Testis (tissue), 3 donors: ENCODE results near the gene FAM170A. TPM values are rescaled to one million over a fixed set of nuclear protein-coding genes. Genes with fewer than 3 reads are reported as not detected.

Experiments used
- DNase-seq: peaks from one replicate; pipeline ENCODE4 v3.0.0-alpha.2; 2019
- H3K27ac ChIP-seq, 2 donors: fragments of 200-600 bp; sonication (generic); one replicate each; pipeline ENCODE4 v1.5.1; 2019
- H3K27me3 ChIP-seq: fragments of 200-600 bp; sonication (generic); one replicate; pipeline ENCODE4 v1.5.1; 2019
- H3K36me3 ChIP-seq: fragments of 200-600 bp; sonication (generic); one replicate; pipeline ENCODE4 v1.5.1; 2017; ENCODE audit warnings: low read depth; ENCODE audit errors: missing control alignments
- H3K4me1 ChIP-seq: fragments of 200-600 bp; sonication (generic); one replicate; pipeline ENCODE4 v1.5.1; 2019
- H3K4me3 ChIP-seq, 2 donors: fragments of 200-600 bp; sonication (generic); one replicate each; pipeline ENCODE4 v1.5.1; 2017 to 2019
- H3K9me3 ChIP-seq: fragments of 200-600 bp; sonication (generic); one replicate; pipeline ENCODE4 v1.5.1; 2017
- CTCF ChIP-seq, 3 experiments: fragments of 450-650 bp in 2 of 3; fragments of 200-600 bp in 1 of 3; sonication (generic) in 1 of 3; IDR thresholded peaks; one replicate each; pipeline ENCODE4 v1.5.1; 2016 to 2019; ENCODE audit warnings: antibody characterized with exemption in 3 of 3, mild to moderate bottlenecking in 2 of 3, moderate library complexity in 1 of 3
- POLR2A ChIP-seq: fragments of 450-650 bp; IDR thresholded peaks from one replicate; pipeline ENCODE4 v1.6.1; 2017; ENCODE audit warnings: antibody characterized with exemption, mild to moderate bottlenecking, moderate library complexity
- WGBS, 2 donors: methylation state at CpG; one replicate each; pipeline ENCODE4 v1.1.5; 2018; 5-methylcytosine and 5-hydroxymethylcytosine counted together
- intact Hi-C: fragments of 100-400 bp; cut with DNase I; formaldehyde crosslinking; loops from one replicate; pipeline ENCODE4 v1.15.1; 2023; ENCODE audit warnings: low total_unique reads
- polyA plus RNA-seq: library from polyadenylated mRNA; stranded (reverse); fragments of 350-450 nt; fragmentation: Illumina TruSeq; extraction: RNeasy Lipid Tissue Mini Kit (QIAGEN cat#74804); gene quantifications from one replicate; pipeline ENCODE4 v1.2.3, GENCODE V29; 2014; ENCODE audit warnings: low read depth, low replicate concordance; ENCODE audit not compliant: insufficient read depth
- total RNA-seq, 2 donors: library from RNA; depleted of rRNA; stranded (reverse); fragments of >200 nt; gene quantifications; one replicate each; pipeline ENCODE4 v1.2.3, GENCODE V29; 2016

Gene FAM170A
- total and polyA plus RNA-seq, 3 donors from 2014 or later: 7.2 to 55.5 (median 11.5) TPM

DNA sequence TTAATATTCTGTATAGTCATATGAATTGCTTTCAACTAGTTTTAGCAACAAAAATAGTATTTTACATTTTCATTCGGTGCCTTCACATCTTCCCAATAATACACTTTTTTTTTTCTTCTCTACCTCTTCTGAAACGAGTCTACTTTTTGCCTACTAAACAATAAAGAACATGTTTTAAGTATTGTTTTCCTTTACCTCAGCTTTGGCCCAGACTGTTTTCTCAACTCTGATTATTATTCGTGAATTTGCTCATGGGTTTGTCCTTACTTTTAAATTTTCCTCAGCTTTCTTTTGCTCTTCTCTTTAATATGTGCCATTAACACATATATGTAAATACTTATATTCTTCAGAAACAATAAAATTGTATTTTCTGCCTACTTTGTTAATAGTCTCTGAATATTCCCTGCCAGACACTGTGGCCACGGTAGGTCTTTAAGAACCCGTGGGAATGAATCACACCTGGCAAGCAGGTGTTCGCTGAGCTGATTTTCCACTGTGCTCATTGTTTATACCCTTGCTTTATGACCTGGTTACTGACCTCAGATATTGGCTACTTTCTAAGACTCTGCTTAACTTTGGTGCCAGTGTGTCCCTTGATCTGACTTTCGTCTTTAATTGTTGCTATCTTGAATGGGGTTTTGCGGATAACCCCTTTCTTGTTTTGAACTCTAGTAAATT lies 49.1 kb downstream of the FAM170A start:
- 56 to 60% methylated on average over 8 of the region's 8 CpGs for WGBS, 2 donors
- no peak for TF ChIP-seq CTCF (IDR thresholded peaks at IDR 0.05)
- TF ChIP-seq POLR2A: no peak

DNA sequence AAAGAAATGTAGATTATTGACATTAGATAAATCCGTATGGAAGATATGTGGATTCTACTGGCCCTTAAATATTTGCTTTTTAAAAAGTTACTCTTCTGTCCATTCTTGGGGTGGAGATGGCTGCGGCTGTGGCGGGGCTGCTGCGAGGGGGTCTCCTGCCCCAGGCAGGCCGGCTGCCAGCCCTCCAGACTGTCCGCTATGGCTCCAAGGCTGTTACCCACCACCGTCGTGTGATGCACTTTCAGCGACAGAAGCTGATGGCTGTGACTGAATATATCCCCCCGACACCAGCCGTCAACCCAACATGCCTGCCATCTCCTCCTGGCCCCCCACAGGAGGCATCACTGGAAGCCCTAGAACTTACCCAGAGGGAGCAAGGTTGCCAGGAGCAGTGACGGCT lies 50.7 kb downstream of the FAM170A start:
- Histone ChIP-seq H3K4me1 (no peaks in the 10 kb centered on the region), H3K36me3 (no peaks in the 10 kb centered on the region), H3K9me3 (no peaks in the 10 kb centered on the region), H3K27ac (no peak overlapping the region), H3K4me3 (no peak overlapping the region), H3K27me3 (no peaks in the 10 kb centered on the region)
- WGBS, 2 donors: 32 to 78% methylated on average over 3 to 12 of the region's 12 CpGs
- no peak for DNase-seq
- intact Hi-C loops: no loop called here
- TF ChIP-seq POLR2A (no peak), CTCF (IDR thresholded peaks at IDR 0.05) (no peak)

More for the DNA sequence above, 49.1 kb downstream of the FAM170A start:
- Histone ChIP-seq H3K27me3 (no peaks in the 10 kb centered on the region), H3K4me1 (no peaks in the 10 kb centered on the region), H3K4me3 (no peak overlapping the region), H3K36me3 (no peaks in the 10 kb centered on the region), H3K9me3 (no peaks in the 10 kb centered on the region), H3K27ac (no peak overlapping the region)
- no peak for DNase-seq
- intact Hi-C loops: no loop called here

DNA sequence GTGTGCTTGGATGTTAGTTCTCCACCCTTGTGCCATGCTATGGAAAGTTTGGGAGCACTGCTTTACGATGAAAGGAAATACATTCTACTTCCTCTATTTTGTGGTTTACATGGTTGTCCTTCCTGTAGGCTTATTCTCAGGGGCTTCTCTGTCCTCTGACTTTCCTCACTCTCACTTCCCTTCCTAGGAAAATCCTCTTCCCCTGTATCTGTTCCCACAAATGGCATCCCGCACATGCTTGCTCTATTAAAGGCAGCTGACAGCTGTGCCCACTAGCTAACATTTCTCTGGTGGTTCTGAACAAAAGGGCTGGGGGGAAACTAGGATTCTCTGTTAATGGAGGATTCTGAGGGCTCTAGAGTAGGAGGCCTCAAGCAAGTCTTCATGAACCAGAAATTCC lies 52.4 kb downstream of the FAM170A start:
- no peaks in the 10 kb centered on the region for H3K9me3 ChIP-seq
- H3K36me3 ChIP-seq: no peaks in the 10 kb centered on the region
- intact Hi-C loops: no loop called here
- no peaks in the 10 kb centered on the region for H3K4me1 ChIP-seq
- H3K4me3 ChIP-seq: no peak overlapping the region
- TF ChIP-seq CTCF (IDR thresholded peaks at IDR 0.05): no peak
- TF ChIP-seq POLR2A: no peak
- no peak overlapping the region for H3K27ac ChIP-seq
- 63 to 79% methylated on average over 2 of the region's 2 CpGs for WGBS, 2 donors
- no peak for DNase-seq
- H3K27me3 ChIP-seq: no peaks in the 10 kb centered on the region

GRCh38 chr5:119682372-119682771 lies 53.0 kb downstream of the FAM170A start:
- intact Hi-C loops: no loop called here
- DNase-seq: no peak
- no peak overlapping the region for H3K4me3 ChIP-seq
- H3K9me3 ChIP-seq: no peaks in the 10 kb centered on the region
- H3K4me1 ChIP-seq: no peaks in the 10 kb centered on the region
- no peak overlapping the region for H3K27ac ChIP-seq
- H3K36me3 ChIP-seq: no peaks in the 10 kb centered on the region
- TF ChIP-seq POLR2A: no peak
- TF ChIP-seq CTCF (IDR thresholded peaks at IDR 0.05): no peak
- WGBS, 2 donors: 73 to 79% methylated on average over 1 of the region's 1 CpG
- no peaks in the 10 kb centered on the region for H3K27me3 ChIP-seq

Other genes with a start within 250 kb of the FAM170A start
- gene HSD17B4, start 177.1 kb upstream of the FAM170A start, total RNA-seq: 10 to 100 TPM; 66.1 to 78.4 TPM
- gene HSD17B4, start 177.1 kb upstream of the FAM170A start, polyA plus RNA-seq: 69.1 TPM